Measurements from ENCODE around the gene NR4A2. TPM values are rescaled to one million over a fixed set of nuclear protein-coding genes. Genes with fewer than 3 reads are reported as not detected.

Gene NR4A2
- total and polyA plus RNA-seq, 2 experiments from 2014 or later: 2.3 to 4.5 TPM

DNA sequence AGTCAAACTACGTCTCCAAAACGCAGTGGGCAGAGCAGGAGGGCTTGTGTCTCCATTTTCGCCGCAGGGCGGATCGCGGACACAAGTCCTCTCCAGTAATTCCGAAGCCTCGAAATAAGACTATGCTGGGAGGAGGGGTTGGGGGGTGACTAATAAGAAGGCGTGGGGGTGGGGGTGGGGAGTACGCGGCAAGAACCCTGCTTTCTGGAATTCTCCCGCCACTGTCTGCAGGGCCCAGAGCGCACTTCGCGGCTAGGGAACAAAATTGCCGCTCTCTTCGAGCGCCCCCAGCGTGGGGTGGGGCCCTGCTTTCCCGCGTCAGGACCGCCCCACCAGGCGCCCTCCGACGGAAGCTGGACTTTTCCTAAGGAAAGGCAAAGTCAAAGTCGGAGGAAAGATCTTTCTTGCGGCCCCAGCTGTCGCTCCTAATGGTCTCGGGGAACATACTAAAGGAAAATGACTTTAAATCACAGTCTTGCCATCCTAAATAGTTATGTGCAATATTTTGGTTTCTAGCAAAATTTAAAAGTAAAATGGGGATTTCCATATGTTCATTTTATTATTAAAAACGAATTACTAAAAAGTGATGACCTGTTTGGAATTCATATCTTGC lies 11.9 kb downstream of the NR4A2 start:
- Histone ChIP-seq H3K4me1 (ENCODE audit: insufficient read depth) (no peaks in the 10 kb centered on the region), H3K27ac (no peak overlapping the region), H3K36me3 (replicated peaks; ENCODE audit: insufficient read depth, low read depth) (no peaks in the 10 kb centered on the region), H4K20me1 (ENCODE audit: insufficient read depth, poor library complexity, severe bottlenecking) (no peaks in the 10 kb centered on the region), H3K79me2 (no peaks in the 10 kb centered on the region), H3K27me3 (peaks cover 53% of the 10 kb centered on the region), H3K9me2 (replicated peaks; ENCODE audit: insufficient read depth) (no peaks in the 10 kb centered on the region), H3K4me2 (peak overlapping the region; percentile 80), H2AFZ (peak overlapping the region; percentile 20), H3K9me3 (ENCODE audit: low read depth) (no peaks in the 10 kb centered on the region), H3K4me3 (no peak overlapping the region)
- no peak for DNase-seq (ENCODE audit: low spot score)
- TF ChIP-seq EZH2 (IDR thresholded peaks at IDR 0.05; ENCODE audit: borderline replicate concordance): no peak
- TF ChIP-seq, protein P1, sequence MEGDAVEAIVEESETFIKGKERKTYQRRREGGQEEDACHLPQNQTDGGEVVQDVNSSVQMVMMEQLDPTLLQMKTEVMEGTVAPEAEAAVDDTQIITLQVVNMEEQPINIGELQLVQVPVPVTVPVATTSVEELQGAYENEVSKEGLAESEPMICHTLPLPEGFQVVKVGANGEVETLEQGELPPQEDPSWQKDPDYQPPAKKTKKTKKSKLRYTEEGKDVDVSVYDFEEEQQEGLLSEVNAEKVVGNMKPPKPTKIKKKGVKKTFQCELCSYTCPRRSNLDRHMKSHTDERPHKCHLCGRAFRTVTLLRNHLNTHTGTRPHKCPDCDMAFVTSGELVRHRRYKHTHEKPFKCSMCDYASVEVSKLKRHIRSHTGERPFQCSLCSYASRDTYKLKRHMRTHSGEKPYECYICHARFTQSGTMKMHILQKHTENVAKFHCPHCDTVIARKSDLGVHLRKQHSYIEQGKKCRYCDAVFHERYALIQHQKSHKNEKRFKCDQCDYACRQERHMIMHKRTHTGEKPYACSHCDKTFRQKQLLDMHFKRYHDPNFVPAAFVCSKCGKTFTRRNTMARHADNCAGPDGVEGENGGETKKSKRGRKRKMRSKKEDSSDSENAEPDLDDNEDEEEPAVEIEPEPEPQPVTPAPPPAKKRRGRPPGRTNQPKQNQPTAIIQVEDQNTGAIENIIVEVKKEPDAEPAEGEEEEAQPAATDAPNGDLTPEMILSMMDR (IDR thresholded peaks at IDR 0.05; ENCODE audit: poor library complexity): no peak
- no peak for TF ChIP-seq EZH2phosphoT487 (IDR thresholded peaks at IDR 0.05; ENCODE audit: low read depth, severe bottlenecking, unreplicated experiment)
- WGBS (ENCODE audit: low lambda C conversion rate, missing lambda C conversion rate): 49% methylated on average over 30 of the region's 31 CpGs

DNA sequence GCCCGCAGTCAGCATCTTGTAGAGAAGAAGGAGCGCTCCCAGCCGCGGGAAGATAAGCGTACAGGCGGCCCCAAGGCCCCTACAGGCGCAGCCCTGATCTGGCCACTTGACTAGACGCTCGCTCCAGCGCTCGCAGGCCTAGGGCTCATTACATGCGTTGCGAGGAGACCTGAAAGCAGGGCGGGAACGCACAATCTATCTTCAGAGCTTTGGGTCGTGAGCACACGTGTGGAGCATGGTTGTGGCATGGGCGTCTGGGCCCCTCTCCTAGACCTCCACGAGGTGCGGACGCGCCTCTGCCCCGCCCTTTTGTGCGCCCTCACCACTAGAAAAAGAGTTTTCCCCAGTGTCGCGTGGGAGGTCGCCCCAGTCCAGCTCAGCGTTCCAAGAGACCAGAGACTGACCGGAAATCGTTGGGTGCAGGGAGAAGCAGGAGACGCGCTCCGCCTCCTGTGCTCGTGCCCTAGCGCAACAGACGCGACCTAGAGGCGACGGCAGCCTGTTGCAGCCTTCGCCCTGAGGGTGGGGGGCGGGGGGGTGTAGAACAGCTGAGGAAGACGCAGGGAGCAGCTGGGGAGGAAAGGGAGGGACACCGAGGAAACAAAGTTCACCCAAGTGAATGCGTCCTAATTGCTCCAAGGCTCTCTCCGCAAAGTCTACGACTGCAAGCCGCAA lies 12.6 kb downstream of the NR4A2 start:
- TF ChIP-seq, protein P1 (IDR thresholded peaks at IDR 0.05; ENCODE audit: poor library complexity): peak; percentile 11
- no peak for TF ChIP-seq EZH2 (IDR thresholded peaks at IDR 0.05; ENCODE audit: borderline replicate concordance)
- Histone ChIP-seq H3K4me3 (peak overlapping the region; percentile 5), H2AFZ (peak overlapping the region; percentile 20), H3K9me2 (replicated peaks; ENCODE audit: insufficient read depth) (no peaks in the 10 kb centered on the region), H3K27me3 (peaks cover 48% of the 10 kb centered on the region), H4K20me1 (ENCODE audit: insufficient read depth, poor library complexity, severe bottlenecking) (no peaks in the 10 kb centered on the region), H3K79me2 (no peaks in the 10 kb centered on the region), H3K4me1 (ENCODE audit: insufficient read depth) (no peaks in the 10 kb centered on the region), H3K27ac (no peak overlapping the region), H3K9me3 (ENCODE audit: low read depth) (no peaks in the 10 kb centered on the region), H3K36me3 (replicated peaks; ENCODE audit: insufficient read depth, low read depth) (no peaks in the 10 kb centered on the region), H3K4me2 (peak overlapping the region; percentile 80)
- WGBS (ENCODE audit: low lambda C conversion rate, missing lambda C conversion rate): 55% methylated on average over 47 of the region's 47 CpGs
- DNase-seq (ENCODE audit: low spot score): peak; percentile 39

DNA sequence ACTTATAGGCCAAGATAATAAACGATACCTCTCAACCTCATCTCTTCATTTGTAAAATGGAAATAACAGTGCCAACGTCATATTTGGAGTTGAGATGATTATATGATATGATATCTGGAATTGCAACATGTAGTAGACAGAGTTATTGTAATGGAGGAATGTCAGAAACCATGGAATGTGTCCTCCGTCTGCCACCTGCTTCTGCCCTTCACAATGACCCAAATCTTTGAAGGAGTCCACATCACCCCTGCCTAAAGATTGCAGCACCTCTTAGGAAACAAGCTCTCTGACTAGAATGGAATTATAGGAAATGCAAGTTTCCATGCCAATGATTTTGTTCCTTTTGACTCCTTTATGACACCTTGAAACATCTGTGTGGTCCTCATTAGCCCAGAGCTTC lies 14.9 kb downstream of the NR4A2 start:
- H3K36me3 ChIP-seq (replicated peaks; ENCODE audit: insufficient read depth, low read depth): no peaks in the 10 kb centered on the region
- WGBS (ENCODE audit: low lambda C conversion rate, missing lambda C conversion rate): 88% methylated on average over 3 of the region's 3 CpGs
- no peak for DNase-seq (ENCODE audit: low spot score)
- H3K27ac ChIP-seq: no peak overlapping the region
- H3K79me2 ChIP-seq: no peaks in the 10 kb centered on the region
- H3K9me3 ChIP-seq (ENCODE audit: low read depth): no peaks in the 10 kb centered on the region
- TF ChIP-seq, protein P1 (IDR thresholded peaks at IDR 0.05; ENCODE audit: poor library complexity): no peak
- no peak for TF ChIP-seq EZH2phosphoT487 (IDR thresholded peaks at IDR 0.05; ENCODE audit: low read depth, severe bottlenecking, unreplicated experiment)
- TF ChIP-seq EZH2 (IDR thresholded peaks at IDR 0.05; ENCODE audit: borderline replicate concordance): no peak
- H3K4me2 ChIP-seq: no peak overlapping the region
- no peak overlapping the region for H3K4me3 ChIP-seq
- H3K4me1 ChIP-seq (ENCODE audit: insufficient read depth): no peaks in the 10 kb centered on the region
- H3K27me3 ChIP-seq: peaks cover 30% of the 10 kb centered on the region
- H2AFZ ChIP-seq: no peak overlapping the region
- no peaks in the 10 kb centered on the region for H3K9me2 ChIP-seq (replicated peaks; ENCODE audit: insufficient read depth)
- no peaks in the 10 kb centered on the region for H4K20me1 ChIP-seq (ENCODE audit: insufficient read depth, poor library complexity, severe bottlenecking)

All from hepatocyte (in vitro differentiated cells).